Measurements from ENCODE around the gene CENPU. TPM values are rescaled to one million over a fixed set of nuclear protein-coding genes. Genes with fewer than 3 reads are reported as not detected.

CENPU gene
- total and polyA plus RNA-seq, 2 of the 13 experiments (the other 11 are each of a cell fraction or from before 2014, with no cell fraction given): 11.7 to 35.8 TPM

- TF ChIP-seq MLXIP (CRISPR knock-in tag; IDR thresholded peaks at IDR 0.05; ENCODE audit: borderline replicate concordance) (no peak), ZNF761 (CRISPR knock-in tag; conservative IDR thresholded peaks at IDR 0.05) (no peak), FOSL1 (CRISPR knock-in tag; IDR thresholded peaks at IDR 0.05; ENCODE audit: borderline replicate concordance) (no peak), NONO (IDR thresholded peaks at IDR 0.05) (no peak), NONO (CRISPR knock-in tag; conservative IDR thresholded peaks at IDR 0.05) (no peak), MZF1 (CRISPR knock-in tag; IDR thresholded peaks at IDR 0.05; ENCODE audit: borderline replicate concordance) (no peak), TARDBP (CRISPR knock-in tag; IDR thresholded peaks at IDR 0.05) (0 out of 2 replicates have a peak, but pooled peaks have one; percentile 10), ZNF205 (CRISPR knock-in tag; IDR thresholded peaks at IDR 0.05) (no peak), NFKBIZ (CRISPR knock-in tag; IDR thresholded peaks at IDR 0.05) (no peak), TEF (CRISPR knock-in tag; IDR thresholded peaks at IDR 0.05) (no peak), HNRNPK (IDR thresholded peaks at IDR 0.05; ENCODE audit: low read depth, low read length, poor library complexity, severe bottlenecking) (no peak), FOXA3 (CRISPR knock-in tag; IDR thresholded peaks at IDR 0.05) (0 out of 2 replicates have a peak, but pooled peaks have one; percentile 48), KLF16 (CRISPR knock-in tag; IDR thresholded peaks at IDR 0.05) (no peak), ZNF784 (CRISPR knock-in tag; IDR thresholded peaks at IDR 0.05; ENCODE audit: borderline replicate concordance) (no peak), AGO2 (optimal IDR thresholded peaks at IDR 0.05; ENCODE audit: low read depth, low read length) (no peak), ZBTB39 (CRISPR knock-in tag; IDR thresholded peaks at IDR 0.05) (no peak)
Observed at GRCh38 chr4:184745831-184746795, 12.2 kb upstream of the CENPU start (continued).
